Retinal pigment epithelial cell (primary cell): Measurements from ENCODE around the gene UGT1A10.

Source experiments
- DNase-seq: peaks from one replicate; pipeline ENCODE4 v3.0.0-alpha.2; 2010; ENCODE audit warnings: low read depth
- H3K4me3 ChIP-seq: 2 replicates; pipeline ENCODE4 v1.5.1; 2011; ENCODE audit warnings: mild to moderate bottlenecking, low read length, control low read depth, moderate library complexity
- CTCF ChIP-seq: conservative IDR thresholded peaks from 2 replicates; pipeline ENCODE4 v1.5.1; 2011; ENCODE audit warnings: low read depth, low read length, control low read depth, inconsistent platforms

The UGT1A10 gene

GRCh38 chr2:233656443-233656842 lies 20.2 kb downstream of the UGT1A10 start:
- DNase-seq: no peak
- no peak overlapping the region for H3K4me3 ChIP-seq
- TF ChIP-seq CTCF: no peak

- no peak for TF ChIP-seq CTCF
- DNase-seq: no peak
- no peak overlapping the region for H3K4me3 ChIP-seq
Measured at GRCh38 chr2:233658610-233659009, 22.4 kb downstream of the UGT1A10 start.

GRCh38 chr2:233663911-233664310 lies 27.7 kb downstream of the UGT1A10 start:
- no peak overlapping the region for H3K4me3 ChIP-seq
- no peak for TF ChIP-seq CTCF
- no peak for DNase-seq

GRCh38 chr2:233668605-233669260 lies 32.5 kb downstream of the UGT1A10 start:
- no peak overlapping the region for H3K4me3 ChIP-seq
- no peak for DNase-seq
- TF ChIP-seq CTCF: no peak

GRCh38 chr2:233671290-233672161 lies 35.3 kb downstream of the UGT1A10 start, which contains the start of gene UGT1A9:
UGT1A9 (plus strand) TSS chr2:233671898; CDS start chr2:233671935, 37 bp downstream.
- TF ChIP-seq CTCF: no peak
- DNase-seq: no peak
- no peak within 1 kb of the TSS for H3K4me3 ChIP-seq

GRCh38 chr2:233672886-233673285 lies 36.6 kb downstream of the UGT1A10 start:
- TF ChIP-seq CTCF: no peak
- H3K4me3 ChIP-seq: no peak overlapping the region
- DNase-seq: no peak
